ENCODE data around the gene CMSS1.

DNA sequence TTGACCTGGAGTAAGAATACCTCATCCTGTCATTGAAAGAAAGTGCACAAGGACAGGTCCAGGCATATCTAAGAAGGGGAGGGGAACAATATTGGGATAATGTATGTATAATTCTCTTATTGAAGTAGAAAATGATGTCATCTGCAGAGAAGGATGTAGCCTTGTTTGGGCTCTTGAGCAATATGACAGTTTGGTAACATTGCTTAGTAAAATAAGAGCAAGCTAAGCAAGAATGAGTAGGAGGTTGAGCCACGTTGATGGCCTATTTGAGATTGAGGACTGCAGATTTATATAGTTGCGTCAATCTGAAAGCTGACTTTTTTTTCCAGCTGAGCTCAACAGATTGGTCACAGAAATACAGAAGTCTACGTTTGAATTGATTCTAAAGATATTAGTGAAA lies 151.5 kb downstream of the CMSS1 start:
- TF ChIP-seq, protein P1, sequence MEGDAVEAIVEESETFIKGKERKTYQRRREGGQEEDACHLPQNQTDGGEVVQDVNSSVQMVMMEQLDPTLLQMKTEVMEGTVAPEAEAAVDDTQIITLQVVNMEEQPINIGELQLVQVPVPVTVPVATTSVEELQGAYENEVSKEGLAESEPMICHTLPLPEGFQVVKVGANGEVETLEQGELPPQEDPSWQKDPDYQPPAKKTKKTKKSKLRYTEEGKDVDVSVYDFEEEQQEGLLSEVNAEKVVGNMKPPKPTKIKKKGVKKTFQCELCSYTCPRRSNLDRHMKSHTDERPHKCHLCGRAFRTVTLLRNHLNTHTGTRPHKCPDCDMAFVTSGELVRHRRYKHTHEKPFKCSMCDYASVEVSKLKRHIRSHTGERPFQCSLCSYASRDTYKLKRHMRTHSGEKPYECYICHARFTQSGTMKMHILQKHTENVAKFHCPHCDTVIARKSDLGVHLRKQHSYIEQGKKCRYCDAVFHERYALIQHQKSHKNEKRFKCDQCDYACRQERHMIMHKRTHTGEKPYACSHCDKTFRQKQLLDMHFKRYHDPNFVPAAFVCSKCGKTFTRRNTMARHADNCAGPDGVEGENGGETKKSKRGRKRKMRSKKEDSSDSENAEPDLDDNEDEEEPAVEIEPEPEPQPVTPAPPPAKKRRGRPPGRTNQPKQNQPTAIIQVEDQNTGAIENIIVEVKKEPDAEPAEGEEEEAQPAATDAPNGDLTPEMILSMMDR (IDR thresholded peaks at IDR 0.05), result no peak
- no peak for TF ChIP-seq EP300 (IDR thresholded peaks at IDR 0.05)
